Measurements from ENCODE around the gene CASK. TPM values are rescaled to one million over a fixed set of nuclear protein-coding genes. Genes with fewer than 3 reads are reported as not detected.

CASK gene
- total and polyA plus RNA-seq, 2 of the 13 experiments (the other 11 are each of a cell fraction or from before 2014, with no cell fraction given), result 14.5 to 16.0 TPM

GRCh38 chrX:41870719-41871151 lies 52.6 kb downstream of the CASK start (continued):
- TF ChIP-seq PATZ1 (CRISPR knock-in tag; IDR thresholded peaks at IDR 0.05) (no peak), FOXO1 (CRISPR knock-in tag; IDR thresholded peaks at IDR 0.05) (no peak), HDAC2 (CRISPR knock-in tag; IDR thresholded peaks at IDR 0.05) (0 out of 2 replicates have a peak, but pooled peaks have one; percentile 15), RELA (CRISPR knock-in tag; IDR thresholded peaks at IDR 0.05) (no peak), CENPT (CRISPR knock-in tag; IDR thresholded peaks at IDR 0.05; ENCODE audit: low read depth) (no peak), MTF1 (CRISPR knock-in tag; IDR thresholded peaks at IDR 0.05) (no peak), RAD51 (IDR thresholded peaks at IDR 0.05; ENCODE audit: borderline replicate concordance) (no peak), ZNF777 (CRISPR knock-in tag; IDR thresholded peaks at IDR 0.05) (no peak), DRAP1 (CRISPR knock-in tag; IDR thresholded peaks at IDR 0.05) (no peak), HMG20A (CRISPR knock-in tag; IDR thresholded peaks at IDR 0.05; ENCODE audit: borderline replicate concordance) (0 out of 2 replicates have a peak, but pooled peaks have one; percentile 35), CAMTA2 (CRISPR knock-in tag; IDR thresholded peaks at IDR 0.05; ENCODE audit: borderline replicate concordance) (no peak), ZMAT5 (CRISPR knock-in tag; IDR thresholded peaks at IDR 0.05; ENCODE audit: borderline replicate concordance, low read depth) (no peak), CREB3 (CRISPR knock-in tag; IDR thresholded peaks at IDR 0.05) (no peak), ZNF883 (CRISPR knock-in tag; IDR thresholded peaks at IDR 0.05; ENCODE audit: not compliant biosample characterization) (no peak), ZNF615 (CRISPR knock-in tag; IDR thresholded peaks at IDR 0.05; ENCODE audit: borderline replicate concordance) (no peak), NCOA1 (CRISPR knock-in tag; IDR thresholded peaks at IDR 0.05) (no peak), HNRNPLL (IDR thresholded peaks at IDR 0.05; ENCODE audit: low read depth, low read length, poor library complexity, severe bottlenecking) (no peak), ZNF691 (CRISPR knock-in tag; IDR thresholded peaks at IDR 0.05; ENCODE audit: borderline replicate concordance, low read depth) (no peak), ZNF44 (CRISPR knock-in tag; IDR thresholded peaks at IDR 0.05) (no peak), GMEB2 (CRISPR knock-in tag; IDR thresholded peaks at IDR 0.05; ENCODE audit: low read depth) (no peak), CCDC6 (CRISPR knock-in tag; IDR thresholded peaks at IDR 0.05) (no peak)

Data from HepG2 (cell line).